Measurements from ENCODE around the gene RNU1-3.
"Not testable (repeated sequence)": the region's sequence is repeated elsewhere in the genome, so short reads cannot be mapped to it uniquely, and the experiment has no call there.

The RNU1-3 gene

DNA sequence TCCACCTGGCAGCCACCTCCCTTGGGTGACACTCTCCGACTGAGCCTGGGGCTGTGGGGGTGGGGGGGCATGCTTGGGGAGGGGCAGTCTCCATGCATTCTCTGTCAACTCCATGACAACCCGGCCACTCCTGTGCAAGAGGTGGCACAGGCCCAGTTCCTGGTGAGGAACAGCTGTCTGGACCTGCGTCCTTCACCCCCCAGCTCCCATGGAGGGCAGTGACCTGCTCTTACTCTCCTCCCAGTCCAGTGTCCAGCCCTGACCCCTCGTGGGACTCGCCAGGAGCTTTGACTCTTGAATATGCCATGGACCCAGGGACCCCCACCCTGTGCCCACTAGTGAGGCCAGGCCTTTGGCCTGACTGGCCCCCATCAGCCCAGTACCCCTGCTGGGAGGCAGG is 35.5 kb upstream of the RNU1-3 start:
- POLR2A ChIA-PET; H3K4me3 ChIP-seq (ENCODE audit: low read depth, low read length); DNase-seq (ENCODE audit: low read depth, low spot score): not testable (repeated sequence)
- CTCF ChIA-PET = interaction anchor here (0.8 to 2.8 kb wide), 6 partner anchors 11 to 86 kb away, joined by 3 to 9 read pairs (median 5); no protein-coding TSS in a partner anchor

DNA sequence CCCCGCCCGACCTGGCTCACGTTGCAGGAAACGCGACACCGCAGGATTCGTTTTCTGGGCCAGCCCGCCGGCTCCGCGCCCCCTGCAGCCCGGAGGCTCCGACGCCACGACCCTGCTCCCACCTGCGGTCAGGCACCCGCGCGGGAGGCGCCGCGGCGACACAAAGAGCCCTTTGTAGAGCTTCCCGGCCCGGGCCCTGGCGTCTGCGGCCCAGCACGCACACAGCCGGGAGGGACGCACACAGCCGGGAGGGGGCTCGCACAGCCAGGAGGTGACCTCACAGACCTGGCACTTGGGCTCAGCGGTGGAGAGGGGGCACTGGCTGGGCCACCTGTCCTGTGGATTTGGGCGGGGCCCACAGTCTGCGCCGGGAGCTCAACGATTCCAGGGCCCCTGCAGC is 34.4 kb upstream of the RNU1-3 start:
- POLR2A ChIA-PET; H3K4me3 ChIP-seq (ENCODE audit: low read depth, low read length); DNase-seq (ENCODE audit: low read depth, low spot score): not testable (repeated sequence)
- CTCF ChIA-PET = interaction anchor here (1.0 to 1.3 kb wide), 5 partner anchors 9 to 92 kb away, joined by 3 to 9 read pairs (median 3); no protein-coding TSS in a partner anchor

DNA sequence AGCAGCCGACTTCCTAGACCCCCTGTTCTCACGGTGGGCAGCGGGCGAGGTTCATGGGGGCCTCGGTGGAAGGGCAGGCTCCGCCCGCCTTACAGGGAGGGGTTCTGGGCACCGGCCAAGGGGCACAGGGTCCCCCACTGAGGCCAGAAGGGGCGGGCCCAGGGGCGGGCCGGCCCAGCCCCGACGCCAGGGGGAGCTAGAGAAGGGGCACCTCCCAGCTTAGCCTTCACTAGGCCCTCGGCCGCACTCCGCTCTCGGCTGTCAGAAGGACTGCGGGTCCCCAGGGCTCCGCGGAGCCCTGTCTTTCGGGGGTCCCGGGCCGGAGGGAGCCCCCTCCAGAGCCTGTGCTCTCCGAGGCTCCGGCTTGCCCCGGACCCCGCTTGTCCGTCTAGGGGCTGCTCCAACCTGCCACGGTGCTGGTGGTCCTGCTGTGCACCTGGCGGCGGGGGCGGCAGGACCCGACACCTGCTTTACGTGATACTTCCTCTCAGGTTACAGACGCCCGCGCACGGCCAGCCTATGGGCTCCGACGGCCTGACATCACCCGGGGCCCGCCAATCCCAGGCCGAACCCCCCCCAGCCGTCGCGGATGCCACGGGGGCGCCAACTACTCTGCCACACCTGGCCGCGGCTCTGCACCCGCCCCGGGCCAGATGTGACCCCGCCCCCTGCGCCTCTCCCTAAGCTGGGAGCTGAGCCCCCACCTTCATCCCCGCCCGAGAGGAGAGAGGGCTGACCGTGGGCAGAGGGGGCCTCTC is 33.6 kb upstream of the RNU1-3 start:
- POLR2A ChIA-PET; H3K4me3 ChIP-seq (ENCODE audit: low read depth, low read length); DNase-seq (ENCODE audit: low read depth, low spot score): not testable (repeated sequence)
- CTCF ChIA-PET = interaction anchor here (0.8 to 3.6 kb wide), 9 partner anchors 8 to 92 kb away, joined by 3 to 25 read pairs (median 3); no protein-coding TSS in a partner anchor

DNA sequence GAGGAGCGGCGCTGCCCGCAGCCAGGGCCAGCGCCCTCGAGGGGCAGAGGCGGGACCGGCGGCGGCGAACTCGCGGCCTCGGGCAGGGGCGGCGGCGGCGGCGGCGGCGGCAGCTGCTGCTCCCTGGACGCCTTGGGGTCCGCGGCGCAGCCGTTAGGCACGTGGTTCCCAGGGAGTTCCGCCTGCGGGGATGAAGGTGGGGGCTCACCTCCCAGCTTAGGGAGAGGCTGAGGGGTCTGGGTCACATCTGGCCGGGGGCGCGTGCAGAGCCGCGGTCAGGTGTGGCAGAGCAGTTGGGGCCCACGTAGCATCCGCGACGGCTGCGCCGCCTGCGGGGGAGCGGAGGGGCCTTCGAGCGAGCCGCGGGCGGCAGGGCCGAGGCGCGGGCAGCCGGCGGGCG is 32.7 kb upstream of the RNU1-3 start:
- DNase-seq (ENCODE audit: low read depth, low spot score); H3K4me3 ChIP-seq (ENCODE audit: low read depth, low read length); POLR2A ChIA-PET: not testable (repeated sequence)
- CTCF ChIA-PET = interaction anchor here (0.8 to 3.6 kb wide), 8 partner anchors 8 to 87 kb away, joined by 3 to 25 read pairs (median 3); no protein-coding TSS in a partner anchor

DNA sequence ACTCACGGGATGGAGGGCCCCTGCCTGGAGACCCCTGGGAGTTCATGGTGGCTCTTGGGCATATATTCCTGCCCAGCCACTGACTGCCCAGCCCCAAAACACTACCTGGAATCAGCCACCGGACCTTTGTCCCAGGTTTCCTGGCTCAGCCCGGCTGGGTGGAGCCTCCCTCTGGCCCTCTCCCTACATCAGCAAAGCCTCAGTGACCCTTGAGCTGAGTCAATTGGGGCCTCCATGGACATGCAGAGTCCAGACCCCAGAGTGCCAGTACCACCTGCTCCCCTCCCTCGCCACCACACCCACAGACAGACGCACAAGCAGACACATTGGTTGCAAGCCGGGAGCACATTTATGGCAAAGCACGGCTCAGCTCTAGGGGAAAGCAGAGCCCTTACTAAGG is 30.4 kb upstream of the RNU1-3 start:
- DNase-seq (ENCODE audit: low read depth, low spot score); H3K4me3 ChIP-seq (ENCODE audit: low read depth, low read length); POLR2A ChIA-PET: not testable (repeated sequence)
- CTCF ChIA-PET = interaction anchor here (3.6 kb wide), 1 partner anchor 11 kb away, joined by 25 read pairs; no protein-coding TSS in a partner anchor

DNA sequence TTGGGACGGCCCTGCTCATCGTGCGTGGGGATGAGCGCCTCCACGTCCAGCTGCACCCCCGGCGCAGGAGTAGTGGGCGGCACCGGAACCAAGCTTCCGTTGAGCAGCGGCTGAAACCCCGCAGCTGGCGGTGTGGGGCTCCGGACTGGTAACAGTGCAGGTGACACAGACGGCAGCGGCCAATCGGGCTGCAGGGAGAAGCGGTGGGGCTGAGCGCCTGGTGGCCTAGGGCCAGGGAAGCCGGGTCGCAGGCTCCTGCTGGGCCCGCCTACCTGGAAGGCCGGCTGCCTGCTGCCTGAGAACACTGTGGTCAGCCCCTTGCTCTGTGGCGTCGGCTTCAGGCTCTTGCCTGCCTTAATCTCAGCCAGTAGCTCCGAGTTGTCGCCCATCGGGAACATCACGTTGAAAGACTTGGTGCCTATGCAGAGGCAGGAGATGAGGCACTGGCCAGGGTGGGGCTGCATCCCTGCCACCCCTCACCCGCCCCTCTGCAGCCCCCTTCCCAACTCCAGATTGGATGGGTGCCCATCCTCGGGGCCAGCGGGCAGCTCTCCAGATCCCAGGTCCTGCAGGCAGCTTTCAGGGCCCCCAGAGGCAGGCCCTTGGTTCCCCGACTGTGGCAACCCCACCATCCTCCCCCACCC is 29.9 kb upstream of the RNU1-3 start:
- DNase-seq (ENCODE audit: low read depth, low spot score); H3K4me3 ChIP-seq (ENCODE audit: low read depth, low read length); POLR2A ChIA-PET: not testable (repeated sequence)
- CTCF ChIA-PET = interaction anchor here (1.2 to 3.6 kb wide), 2 partner anchors 10 to 11 kb away, joined by 3 to 25 read pairs; no protein-coding TSS in a partner anchor

DNA sequence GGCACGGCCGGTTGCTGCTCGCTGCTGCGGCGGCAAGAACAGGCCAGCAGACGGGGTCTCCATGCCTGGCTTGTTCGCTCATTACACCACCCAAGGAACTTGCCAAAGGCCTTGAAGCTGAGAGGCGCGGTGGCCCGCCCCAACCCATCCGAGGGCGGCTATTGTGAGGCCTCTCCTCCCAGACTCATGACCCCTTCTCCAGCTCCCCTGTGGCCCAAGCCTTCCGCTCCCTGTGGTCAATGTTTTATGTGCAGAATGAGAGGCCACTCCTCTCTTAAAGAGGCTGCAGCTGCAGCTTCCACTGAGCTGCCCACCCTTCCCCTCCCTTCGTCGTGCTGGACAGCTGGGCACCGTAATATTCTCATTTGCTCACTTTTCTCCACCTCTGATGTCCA is 27.6 kb upstream of the RNU1-3 start:
- ChIA-PET POLR2A (interaction anchor here (1.0 kb wide), 1 partner anchor 202 kb away, joined by 3 read pairs; no protein-coding TSS in a partner anchor), CTCF (interaction anchor here (1.6 to 2.2 kb wide), 2 partner anchors 10 to 13 kb away, joined by 5 to 8 read pairs; no protein-coding TSS in a partner anchor)
- DNase-seq (ENCODE audit: low read depth, low spot score); H3K4me3 ChIP-seq (ENCODE audit: low read depth, low read length): not testable (repeated sequence)

DNA sequence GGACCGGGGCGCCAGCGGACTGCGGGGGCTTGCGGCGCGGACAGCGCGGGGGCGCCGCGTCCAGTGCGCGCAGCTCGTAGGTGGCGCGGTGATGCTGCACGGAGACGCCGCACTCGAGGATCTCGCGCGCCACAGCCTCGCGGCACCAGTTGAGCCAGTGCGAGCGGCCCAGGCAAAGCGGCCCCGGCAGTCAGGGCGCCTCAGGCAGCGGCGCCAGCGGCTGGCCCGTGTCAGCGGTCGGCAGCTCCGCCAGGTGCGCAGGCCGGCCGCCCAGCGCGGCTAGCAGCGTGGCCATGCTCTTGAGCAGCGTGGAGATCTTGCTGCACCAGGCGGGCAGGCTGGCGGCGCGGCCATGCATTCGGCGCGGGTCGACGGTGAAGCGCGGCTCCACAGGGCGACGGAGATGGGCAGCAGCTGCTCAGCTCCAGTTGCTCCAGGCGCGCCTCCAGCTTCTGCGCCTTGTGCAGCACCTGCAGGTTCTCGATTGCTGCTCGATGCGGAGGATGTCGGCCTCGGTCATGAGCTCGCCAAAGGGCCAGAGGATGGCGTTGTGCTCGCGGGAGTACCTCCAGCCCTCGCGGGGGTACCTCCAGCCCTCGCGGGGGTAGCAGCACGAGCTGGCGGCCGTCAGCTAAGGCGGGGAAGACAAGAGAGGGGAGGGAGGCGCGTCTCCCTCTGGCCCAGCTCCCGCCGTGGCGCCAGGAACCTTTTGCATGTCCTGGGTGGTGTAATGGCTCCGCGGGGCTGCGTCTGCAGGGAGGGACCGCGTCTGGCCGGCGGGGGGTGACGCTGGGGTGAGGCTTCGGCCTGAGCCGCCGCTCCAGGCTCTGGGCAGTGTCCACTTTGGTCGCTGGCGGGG is 26.9 kb upstream of the RNU1-3 start:
- ChIA-PET CTCF (interaction anchor here (1.6 to 2.2 kb wide), 2 partner anchors 11 to 14 kb away, joined by 5 to 8 read pairs; no protein-coding TSS in a partner anchor), POLR2A (interaction anchor here (1.0 kb wide), 1 partner anchor 203 kb away, joined by 3 read pairs; no protein-coding TSS in a partner anchor)
- not testable (repeated sequence) for DNase-seq (ENCODE audit: low read depth, low spot score); H3K4me3 ChIP-seq (ENCODE audit: low read depth, low read length)

DNA sequence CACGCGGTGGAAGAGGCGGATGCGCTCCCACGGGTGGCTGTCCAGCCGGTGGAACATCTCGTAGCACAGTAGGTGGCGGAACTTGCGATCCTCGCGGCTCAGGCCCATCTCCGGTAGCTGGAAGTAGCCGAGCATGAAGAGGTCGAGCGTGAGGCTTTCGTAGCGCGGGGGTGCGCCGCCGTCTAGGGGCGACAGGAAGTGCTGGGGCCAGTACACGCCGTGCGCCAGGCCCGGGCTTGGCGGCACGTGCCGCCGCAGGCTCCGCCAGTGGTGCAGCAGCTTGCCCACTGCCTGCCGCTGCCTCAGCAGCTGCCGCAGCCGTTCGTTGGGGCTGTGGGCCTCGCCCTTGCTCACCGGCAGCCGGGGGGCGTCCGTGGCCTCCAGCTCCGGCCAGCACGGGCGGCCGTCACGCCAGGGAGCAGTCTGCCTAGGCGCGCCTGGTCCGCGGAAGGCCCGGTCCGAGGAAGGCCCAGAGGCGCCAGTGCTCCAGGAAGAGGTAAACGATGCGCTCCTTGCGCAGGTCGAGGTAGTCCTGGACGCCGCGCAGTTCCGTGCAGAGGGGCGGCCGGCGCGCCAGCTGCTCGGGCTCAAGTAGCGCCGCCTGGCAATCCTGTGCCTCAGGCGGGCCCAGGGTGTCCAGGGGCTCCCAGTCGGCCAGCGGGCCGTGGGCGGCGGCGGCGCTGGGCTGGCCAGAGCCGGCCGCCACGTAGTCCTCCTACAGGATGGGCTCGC is 26.1 kb upstream of the RNU1-3 start:
- DNase-seq (ENCODE audit: low read depth, low spot score); H3K4me3 ChIP-seq (ENCODE audit: low read depth, low read length); POLR2A ChIA-PET: not testable (repeated sequence)
- CTCF ChIA-PET = interaction anchor here (1.6 to 2.2 kb wide), 2 partner anchors 11 to 15 kb away, joined by 5 to 8 read pairs; no protein-coding TSS in a partner anchor

DNA sequence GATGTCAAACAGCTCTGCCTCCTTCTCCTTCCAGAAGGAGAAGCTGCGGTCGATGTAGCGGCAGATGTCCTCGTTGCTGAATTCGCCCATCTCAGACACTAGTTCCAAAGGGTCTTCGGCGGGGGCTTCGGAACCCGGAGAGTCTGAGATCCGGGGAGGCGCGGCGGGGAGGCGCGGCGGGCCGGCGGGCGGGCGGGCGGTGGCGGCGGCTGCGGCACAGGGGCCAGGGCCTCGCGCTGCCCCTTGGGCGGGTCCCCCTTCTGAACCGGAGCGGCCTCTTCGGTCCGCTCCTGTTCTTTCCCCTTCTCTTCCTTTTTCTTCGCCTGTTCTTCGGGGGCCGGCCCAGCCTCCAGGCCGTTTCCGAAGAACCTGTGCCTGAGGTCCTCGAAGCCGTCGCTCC is 25.5 kb upstream of the RNU1-3 start:
- CTCF ChIA-PET = interaction anchor here (2.2 kb wide), 1 partner anchor 15 kb away, joined by 8 read pairs; no protein-coding TSS in a partner anchor
- H3K4me3 ChIP-seq (ENCODE audit: low read depth, low read length); DNase-seq (ENCODE audit: low read depth, low spot score); POLR2A ChIA-PET: not testable (repeated sequence)

DNA sequence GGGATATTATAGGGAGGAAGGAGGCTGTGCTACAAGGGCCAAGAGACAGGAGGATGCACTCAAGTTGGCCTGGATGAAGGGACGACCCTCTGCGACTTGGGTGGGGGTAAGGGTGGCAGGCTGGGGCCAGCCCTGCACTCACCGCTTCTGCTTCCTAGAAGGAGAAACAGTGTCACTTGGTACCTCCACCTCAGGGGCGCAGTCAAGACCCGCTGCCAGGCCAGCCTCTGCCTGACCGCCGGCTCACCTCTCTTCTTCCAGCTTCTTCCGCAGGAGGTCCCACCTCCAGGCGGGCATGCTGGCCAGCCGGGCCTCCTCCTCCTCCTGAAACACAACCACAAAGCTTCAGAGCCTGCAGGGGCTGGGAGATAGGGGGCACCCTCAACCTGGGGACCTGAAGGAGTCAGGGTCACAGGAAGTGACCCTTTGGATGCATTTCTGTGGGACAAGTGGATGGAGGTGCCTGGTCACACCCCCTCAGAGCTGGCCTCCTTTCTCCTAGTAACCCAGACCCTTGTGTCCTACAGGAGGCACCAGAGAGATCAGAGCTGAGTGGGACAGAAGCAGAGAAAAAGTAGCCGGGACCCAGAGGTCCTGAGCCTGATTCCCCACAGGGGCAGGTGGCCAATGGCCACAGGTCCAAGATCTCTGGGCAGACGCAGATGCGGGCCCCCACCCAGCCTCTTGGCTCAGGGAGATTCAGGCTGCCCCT is 24.4 kb upstream of the RNU1-3 start:
- DNase-seq (ENCODE audit: low read depth, low spot score); POLR2A ChIA-PET; H3K4me3 ChIP-seq (ENCODE audit: low read depth, low read length): not testable (repeated sequence)
- CTCF ChIA-PET = interaction anchor here (1.5 to 1.9 kb wide), 2 partner anchors 9 to 13 kb away, joined by 3 to 8 read pairs; no protein-coding TSS in a partner anchor

DNA sequence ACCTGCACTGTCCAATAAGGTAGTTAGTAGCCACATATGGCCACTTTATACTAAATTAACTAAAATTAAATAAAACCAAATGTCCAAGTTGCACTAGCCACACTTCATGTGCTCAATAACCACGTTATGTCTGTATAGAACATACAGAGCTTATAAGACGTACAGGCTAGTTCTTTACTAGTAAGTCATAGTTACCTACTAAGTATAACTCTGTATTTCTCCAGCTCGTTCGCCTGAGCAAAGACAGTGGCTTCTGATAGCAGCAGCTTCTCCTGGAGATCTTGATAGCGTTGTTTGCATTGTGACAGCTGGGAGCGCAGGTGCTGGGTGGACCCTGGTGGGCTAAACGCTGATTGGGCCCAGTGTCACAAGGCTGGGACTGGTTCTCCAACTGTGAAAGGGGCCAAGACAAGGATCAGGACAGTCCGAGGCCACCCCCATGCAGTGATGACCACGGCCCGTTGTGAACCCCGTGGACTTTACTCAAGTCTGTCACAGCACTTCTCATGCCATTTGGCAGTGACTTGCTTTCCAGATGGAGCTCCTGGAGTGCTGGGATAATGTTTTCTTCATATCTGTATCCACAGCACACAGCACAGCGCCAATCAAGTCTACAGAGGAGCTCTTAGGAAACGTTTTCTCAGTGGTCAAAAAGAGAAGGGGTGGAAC is 20.5 kb upstream of the RNU1-3 start:
- DNase-seq (ENCODE audit: low read depth, low spot score); POLR2A ChIA-PET; H3K4me3 ChIP-seq (ENCODE audit: low read depth, low read length): not testable (repeated sequence)
- CTCF ChIA-PET = interaction anchor here (0.6 to 1.2 kb wide), 3 partner anchors 9 to 74 kb away, joined by 3 to 6 read pairs (median 4); partner anchors contain the start of gene NBPF1

DNA sequence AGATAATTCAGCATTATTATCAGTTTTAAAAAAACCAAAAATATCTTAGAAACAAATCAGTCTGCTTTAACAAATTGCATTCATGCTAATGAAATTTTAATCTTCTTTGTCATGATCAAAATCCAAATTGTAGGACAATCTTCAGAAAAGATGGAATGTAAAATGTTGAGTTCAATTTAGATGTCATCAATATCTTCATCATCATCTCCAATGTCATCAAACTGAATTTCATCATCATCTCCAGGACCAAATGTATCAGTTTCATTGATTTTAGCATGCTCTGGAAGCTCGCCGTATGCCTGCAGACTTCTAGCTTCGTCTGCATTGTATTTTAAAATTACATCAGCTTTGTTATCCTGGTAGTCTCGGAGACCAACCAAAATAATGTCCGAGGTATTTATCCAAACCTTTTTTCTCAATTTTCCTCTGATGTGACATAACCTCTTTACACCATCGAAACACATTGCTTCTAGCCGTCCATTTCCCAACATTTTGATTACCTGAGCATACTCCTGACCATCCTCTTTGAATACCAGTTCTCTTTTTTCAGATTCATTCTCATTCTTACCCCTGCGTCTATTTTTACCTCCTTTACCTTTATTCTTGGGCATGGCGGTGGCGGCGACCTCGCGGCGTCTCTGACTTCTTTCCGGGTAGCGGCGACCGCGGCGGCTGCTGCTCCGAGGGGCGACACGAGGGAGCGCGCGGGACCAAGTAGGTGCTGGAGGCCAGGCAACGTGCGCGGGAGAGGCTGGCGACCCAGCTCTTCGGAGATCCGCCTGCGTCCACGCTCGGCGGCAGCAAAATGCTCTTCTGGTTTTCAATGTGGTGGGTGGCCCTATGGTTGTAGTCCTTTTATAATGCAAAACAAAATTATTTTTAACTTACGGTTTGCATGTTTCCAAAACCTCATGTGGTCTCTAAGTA is 19.0 kb upstream of the RNU1-3 start:
- H3K4me3 ChIP-seq (ENCODE audit: low read depth, low read length); DNase-seq (ENCODE audit: low read depth, low spot score); POLR2A ChIA-PET: not testable (repeated sequence)
- CTCF ChIA-PET = interaction anchor here (0.6 to 1.4 kb wide), 5 partner anchors 14 to 37 kb away, joined by 3 to 4 read pairs (median 3); no protein-coding TSS in a partner anchor
